HG03045 (cell line): ENCODE data around the gene TPP1.

ENCODE experiments used
- ATAC-seq: cut with Tn5 transposase; IDR thresholded peaks from one replicate; pipeline ENCODE4 v1.9.1; 2021; ENCODE audit warnings: mild to moderate bottlenecking, moderate library complexity; ENCODE audit not compliant: unreplicated experiment

The TPP1 gene

GRCh38 chr11:6629573-6629891 is 10.3 kb upstream of the TPP1 start:
- ATAC-seq: no peak

GRCh38 chr11:6628526-6628925 is 9.3 kb upstream of the TPP1 start:
- no peak for ATAC-seq

GRCh38 chr11:6627762-6628241 is 8.6 kb upstream of the TPP1 start:
- ATAC-seq: peak; percentile 65

- ATAC-seq: no peak
Measured at GRCh38 chr11:6626971-6627761, 7.9 kb upstream of the TPP1 start.

- no peak for ATAC-seq
Measured at GRCh38 chr11:6625832-6626420, 6.7 kb upstream of the TPP1 start.

GRCh38 chr11:6625156-6625831 is 6.1 kb upstream of the TPP1 start:
- no peak for ATAC-seq

- no peak for ATAC-seq
Measured at GRCh38 chr11:6623391-6624363, 4.5 kb upstream of the TPP1 start.

GRCh38 chr11:6622261-6623171 is 3.3 kb upstream of the TPP1 start:
- no peak for ATAC-seq

- no peak for ATAC-seq
Measured at GRCh38 chr11:6621711-6622211, 2.5 kb upstream of the TPP1 start.

GRCh38 chr11:6620636-6621035 is 1.4 kb upstream of the TPP1 start:
- ATAC-seq: no peak

- ATAC-seq: no peak
Measured at GRCh38 chr11:6618117-6619003, 862 bp downstream of the TPP1 start.

GRCh38 chr11:6617315-6617781 is 1.9 kb downstream of the TPP1 start:
- no peak for ATAC-seq

- no peak for ATAC-seq
Measured at GRCh38 chr11:6616596-6617250, 2.5 kb downstream of the TPP1 start.

GRCh38 chr11:6615882-6616585 is 3.2 kb downstream of the TPP1 start:
- ATAC-seq: no peak

GRCh38 chr11:6615046-6615445 is 4.2 kb downstream of the TPP1 start:
- no peak for ATAC-seq

GRCh38 chr11:6614446-6614845 is 4.8 kb downstream of the TPP1 start:
- no peak for ATAC-seq

GRCh38 chr11:6613496-6613895 is 5.7 kb downstream of the TPP1 start:
- ATAC-seq: no peak
